ENCODE results near the gene CACNA2D2. TPM values are rescaled to one million over a fixed set of nuclear protein-coding genes. Genes with fewer than 3 reads are reported as not detected.
A peak's percentile ranks its signal among the peaks of the same experiment; 100 is the strongest.
"Not testable (repeated sequence)": the region's sequence is repeated elsewhere in the genome, so short reads cannot be mapped to it uniquely, and the experiment has no call there.

CACNA2D2 gene
- total and polyA plus RNA-seq, 11 donors, result 0.49 to 3.6 (median 1.5) TPM

DNA sequence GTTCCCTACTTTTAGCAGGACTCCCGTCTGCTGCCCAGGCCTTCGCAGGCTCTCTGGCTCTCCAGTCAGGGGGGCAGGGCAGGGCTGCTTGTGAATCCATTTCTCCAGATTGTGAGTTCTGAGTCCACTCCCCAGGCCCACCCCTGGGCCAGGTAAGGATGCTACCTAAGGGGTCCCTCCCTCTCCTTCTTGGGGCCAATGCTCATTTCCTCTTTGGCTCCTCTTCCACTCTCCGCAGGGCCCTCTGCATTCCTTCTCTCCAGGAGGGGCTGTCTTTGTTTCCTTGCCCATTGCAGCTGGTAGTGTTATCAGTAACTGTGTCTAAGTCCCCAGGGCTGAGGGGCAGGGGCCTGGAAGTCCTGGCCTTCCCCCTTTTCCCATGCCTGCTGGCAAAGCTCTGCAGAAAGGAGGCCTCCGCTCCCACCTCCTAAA, 13.0 kb upstream of the CACNA2D2 start:
- Histone ChIP-seq H3K9me3 (no peaks in the 10 kb centered on the region), H3K27me3 (no peaks in the 10 kb centered on the region), H3K27ac (peak overlapping the region; percentile 6 to 81 (median 63)), H3K4me3 (peak overlapping the region in 4 of 12 donors; percentile 24 to 37 (median 34)), H3K36me3 (no peaks in the 10 kb centered on the region), H3K4me1 (peaks cover 0 to 27% (median 19%) of the 10 kb centered on the region in 12 donors)
- intact Hi-C loops (cut with DNase I), result loop anchor here in 2 of 10 donors (5.0 kb wide), 1 partner anchor 96 kb away; the partner anchor contains the start of gene CISH (in 2 of the 2)
- TF ChIP-seq, protein P1, sequence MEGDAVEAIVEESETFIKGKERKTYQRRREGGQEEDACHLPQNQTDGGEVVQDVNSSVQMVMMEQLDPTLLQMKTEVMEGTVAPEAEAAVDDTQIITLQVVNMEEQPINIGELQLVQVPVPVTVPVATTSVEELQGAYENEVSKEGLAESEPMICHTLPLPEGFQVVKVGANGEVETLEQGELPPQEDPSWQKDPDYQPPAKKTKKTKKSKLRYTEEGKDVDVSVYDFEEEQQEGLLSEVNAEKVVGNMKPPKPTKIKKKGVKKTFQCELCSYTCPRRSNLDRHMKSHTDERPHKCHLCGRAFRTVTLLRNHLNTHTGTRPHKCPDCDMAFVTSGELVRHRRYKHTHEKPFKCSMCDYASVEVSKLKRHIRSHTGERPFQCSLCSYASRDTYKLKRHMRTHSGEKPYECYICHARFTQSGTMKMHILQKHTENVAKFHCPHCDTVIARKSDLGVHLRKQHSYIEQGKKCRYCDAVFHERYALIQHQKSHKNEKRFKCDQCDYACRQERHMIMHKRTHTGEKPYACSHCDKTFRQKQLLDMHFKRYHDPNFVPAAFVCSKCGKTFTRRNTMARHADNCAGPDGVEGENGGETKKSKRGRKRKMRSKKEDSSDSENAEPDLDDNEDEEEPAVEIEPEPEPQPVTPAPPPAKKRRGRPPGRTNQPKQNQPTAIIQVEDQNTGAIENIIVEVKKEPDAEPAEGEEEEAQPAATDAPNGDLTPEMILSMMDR (IDR thresholded peaks at IDR 0.05), result no peak
- no peak for TF ChIP-seq POLR2A (IDR thresholded peaks at IDR 0.05)
- WGBS, 4 donors, result 71 to 86% (median 79%) methylated on average over 4 of the region's 4 CpGs
- peak in 3 of 4 donors; percentile 5 to 33 (median 5) for ATAC-seq
- peak in 2 of 5 donors; percentile 21 to 39 for DNase-seq

DNA sequence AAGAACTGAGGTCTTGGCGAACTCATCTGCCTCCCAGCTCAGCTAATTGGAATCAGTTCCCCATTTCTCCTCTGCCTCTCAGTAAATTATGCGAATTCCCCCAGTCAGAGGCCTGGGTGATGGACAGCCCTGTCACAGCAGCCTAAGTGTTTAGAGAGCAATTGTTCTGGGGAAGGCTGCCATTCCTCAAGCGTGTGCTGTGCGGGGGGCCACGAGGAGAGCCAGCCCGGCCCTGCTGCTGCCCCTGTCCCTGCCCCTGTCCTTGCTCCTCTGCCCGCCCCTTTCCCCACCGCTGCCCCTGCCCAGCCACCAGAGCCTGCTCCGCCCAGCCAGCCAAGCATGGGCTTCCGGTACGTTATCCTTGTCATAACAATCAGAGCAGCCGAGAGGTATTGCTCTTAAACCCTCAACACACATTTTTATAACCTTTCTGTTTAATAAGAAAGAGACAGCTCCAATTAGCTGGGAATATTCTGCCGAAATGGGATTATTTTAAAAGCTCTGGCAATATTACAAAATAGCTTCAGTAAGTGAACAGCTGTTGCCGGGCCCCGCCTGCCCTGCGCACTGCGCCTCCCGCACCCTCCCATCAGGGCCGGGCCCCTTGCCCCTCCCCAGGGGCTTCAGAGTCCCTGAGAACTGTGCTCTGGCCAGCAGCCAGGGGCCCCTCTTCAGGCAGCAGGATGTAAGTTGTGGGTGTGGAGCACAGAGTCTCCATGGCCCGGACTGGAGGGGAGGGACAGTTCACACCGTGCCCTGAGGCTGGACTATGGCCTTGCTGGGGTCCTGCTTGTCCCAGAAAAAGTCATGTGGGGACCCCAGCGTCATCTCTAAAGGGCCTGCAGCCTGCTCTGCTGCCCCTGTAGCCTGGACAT, 12.4 kb upstream of the CACNA2D2 start:
- no peaks in the 10 kb centered on the region for H3K27me3 ChIP-seq
- TF ChIP-seq POLR2A (IDR thresholded peaks at IDR 0.05), result no peak
- TF ChIP-seq, protein P1 (IDR thresholded peaks at IDR 0.05), result no peak
- WGBS, 4 donors, result 13 to 26% (median 19%) methylated on average over 20 to 22 of the region's 22 CpGs
- peak overlapping the region; percentile 6 to 81 (median 63) for H3K27ac ChIP-seq
- peaks cover 0 to 27% (median 19%) of the 10 kb centered on the region in 12 donors for H3K4me1 ChIP-seq
- no peaks in the 10 kb centered on the region for H3K36me3 ChIP-seq
- DNase-seq (peak; percentile 62 to 87 (median 82)), ATAC-seq (peak; percentile 54 to 86 (median 69))
- peak overlapping the region in 7 of 12 donors; percentile 14 to 40 (median 33) for H3K4me3 ChIP-seq
- no peaks in the 10 kb centered on the region for H3K9me3 ChIP-seq
- intact Hi-C loops (cut with DNase I), result loop anchor here in 2 of 10 donors (5.0 kb wide), 1 partner anchor 96 kb away; the partner anchor contains the start of gene CISH (in 2 of the 2)

DNA sequence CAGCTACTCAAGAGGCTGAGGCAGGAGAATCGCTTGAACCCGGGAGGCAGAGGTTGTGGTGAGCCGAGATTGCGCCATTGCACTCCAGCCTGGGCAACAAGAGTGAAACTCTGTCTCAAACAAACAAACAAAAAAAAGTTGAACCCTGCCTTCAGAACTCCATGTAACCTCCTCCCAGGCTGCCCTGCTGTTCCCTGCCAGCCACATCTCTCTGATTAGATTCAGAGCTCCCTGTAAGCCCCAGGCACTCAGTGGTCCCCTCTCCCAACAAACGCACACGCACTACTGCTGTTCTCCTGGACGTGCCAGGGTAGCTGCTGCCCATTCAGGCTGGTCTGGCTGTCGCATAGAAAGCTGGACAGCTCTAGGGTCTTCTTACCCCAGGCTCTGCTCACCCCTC, 9.5 kb upstream of the CACNA2D2 start:
- H3K27me3 ChIP-seq; DNase-seq; H3K4me3 ChIP-seq; intact Hi-C loops (cut with DNase I); H3K36me3 ChIP-seq; H3K27ac ChIP-seq; ATAC-seq; H3K9me3 ChIP-seq: not testable (repeated sequence)
- WGBS, 4 donors, result 91 to 96% (median 93%) methylated on average over 8 of the region's 8 CpGs
- peaks cover 0 to 23% (median 19%) of the 10 kb centered on the region in 12 donors for H3K4me1 ChIP-seq

DNA sequence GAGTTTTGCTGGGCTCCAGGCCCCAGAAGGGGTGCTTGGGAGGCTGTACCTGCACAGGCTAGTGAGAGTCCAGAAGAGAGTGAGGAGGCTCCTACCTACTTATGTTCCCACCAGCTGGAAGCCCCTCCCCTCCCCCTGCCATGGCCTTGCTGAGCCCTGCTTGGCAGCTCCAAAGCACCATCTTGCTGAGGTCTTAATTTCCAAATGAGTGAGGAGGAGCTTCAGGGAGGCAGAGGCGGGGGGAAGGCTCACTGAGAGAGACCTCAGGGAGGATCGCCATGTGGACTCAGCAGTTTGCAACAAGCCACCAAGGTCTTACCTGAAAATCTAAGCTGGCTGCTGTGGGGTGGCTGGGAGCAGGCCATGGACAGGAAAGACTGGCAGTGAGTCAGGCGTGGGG, 8.7 kb upstream of the CACNA2D2 start:
- no peak overlapping the region for H3K4me3 ChIP-seq

More for the DNA sequence above, 8.7 kb upstream of the CACNA2D2 start:
- WGBS, 4 donors, result 95 to 100% (median 97%) methylated on average over 3 of the region's 3 CpGs
- TF ChIP-seq, protein P1 (IDR thresholded peaks at IDR 0.05), result no peak
- no peak for TF ChIP-seq POLR2A (IDR thresholded peaks at IDR 0.05)
- H3K9me3 ChIP-seq, result no peaks in the 10 kb centered on the region
- no peak overlapping the region for H3K27ac ChIP-seq
- DNase-seq (no peak), ATAC-seq (no peak)
- H3K27me3 ChIP-seq, result no peaks in the 10 kb centered on the region
- no peaks in the 10 kb centered on the region for H3K36me3 ChIP-seq
- intact Hi-C loops (cut with DNase I), result no loop called here
- H3K4me1 ChIP-seq, result peaks cover 0 to 20% (median 19%) of the 10 kb centered on the region in 12 donors

Data from heart left ventricle (tissue), 16 donors.